Measurements from ENCODE around the gene DMKN.

DMKN gene

GRCh38 chr19:35549879-35550523, 36.6 kb upstream of the DMKN start:
- in situ Hi-C loops (cut with MboI; ENCODE audit: low sequenced_read_pairs) = no loop called here

GRCh38 chr19:35549174-35549788, 35.8 kb upstream of the DMKN start:
- in situ Hi-C loops (cut with MboI; ENCODE audit: low sequenced_read_pairs) = no loop called here

GRCh38 chr19:35546532-35546931, 33.1 kb upstream of the DMKN start:
- in situ Hi-C loops (cut with MboI; ENCODE audit: low sequenced_read_pairs) = no loop called here

GRCh38 chr19:35545855-35546381, 32.5 kb upstream of the DMKN start:
- in situ Hi-C loops (cut with MboI; ENCODE audit: low sequenced_read_pairs) = no loop called here

GRCh38 chr19:35545001-35545854, 31.8 kb upstream of the DMKN start, which contains the start of gene TMEM147:
TMEM147 (plus strand) TSS chr19:35545626; CDS start chr19:35545740, 114 bp downstream.
- in situ Hi-C loops (cut with MboI; ENCODE audit: low sequenced_read_pairs) = no loop called here

- in situ Hi-C loops (cut with MboI; ENCODE audit: low sequenced_read_pairs) = no loop called here
These were observed 30.8 kb upstream of the DMKN start for GRCh38 chr19:35544110-35544802.

- in situ Hi-C loops (cut with MboI; ENCODE audit: low sequenced_read_pairs) = no loop called here
These were observed 30.0 kb upstream of the DMKN start for GRCh38 chr19:35543280-35544109.

- in situ Hi-C loops (cut with MboI; ENCODE audit: low sequenced_read_pairs) = no loop called here
These were observed 28.8 kb upstream of the DMKN start for GRCh38 chr19:35542209-35542608.

- in situ Hi-C loops (cut with MboI; ENCODE audit: low sequenced_read_pairs) = no loop called here
These were observed 27.0 kb upstream of the DMKN start for GRCh38 chr19:35540356-35540927.

GRCh38 chr19:35539850-35540249, 26.4 kb upstream of the DMKN start:
- in situ Hi-C loops (cut with MboI; ENCODE audit: low sequenced_read_pairs) = no loop called here

- in situ Hi-C loops (cut with MboI; ENCODE audit: low sequenced_read_pairs) = no loop called here
These were observed 25.9 kb upstream of the DMKN start for GRCh38 chr19:35539314-35539713.

GRCh38 chr19:35534803-35535480, 21.5 kb upstream of the DMKN start:
- in situ Hi-C loops (cut with MboI; ENCODE audit: low sequenced_read_pairs) = no loop called here

- in situ Hi-C loops (cut with MboI; ENCODE audit: low sequenced_read_pairs) = no loop called here
These were observed 20.5 kb upstream of the DMKN start for GRCh38 chr19:35533822-35534392.

- in situ Hi-C loops (cut with MboI; ENCODE audit: low sequenced_read_pairs) = no loop called here
These were observed 19.9 kb upstream of the DMKN start, which contains the start of gene GAPDHS for GRCh38 chr19:35533201-35533821. GAPDHS (plus strand) TSS chr19:35533456; CDS start chr19:35533528, 72 bp downstream.

GRCh38 chr19:35531291-35531690, 17.8 kb upstream of the DMKN start:
- in situ Hi-C loops (cut with MboI; ENCODE audit: low sequenced_read_pairs) = no loop called here

GRCh38 chr19:35529241-35530218, 16.1 kb upstream of the DMKN start:
- in situ Hi-C loops (cut with MboI; ENCODE audit: low sequenced_read_pairs) = no loop called here

Data from HL-60/S4 treated with retinoic acid at 250 ng/mL for 4 days and 3 days (cell line).